Hematopoietic multipotent progenitor cell treated with erythropoietin and hydrocortisone succinate and interleukin-3 and kit ligand, for 4 days (in vitro differentiated cells): ENCODE data around the gene VAMP1.
"Not testable (repeated sequence)": the region's sequence is repeated elsewhere in the genome, so short reads cannot be mapped to it uniquely, and the experiment has no call there.

ENCODE experiments used
- DNase-seq: peaks from one replicate; pipeline ENCODE4 v3.0.0-alpha.2; 2015

Gene VAMP1

DNA sequence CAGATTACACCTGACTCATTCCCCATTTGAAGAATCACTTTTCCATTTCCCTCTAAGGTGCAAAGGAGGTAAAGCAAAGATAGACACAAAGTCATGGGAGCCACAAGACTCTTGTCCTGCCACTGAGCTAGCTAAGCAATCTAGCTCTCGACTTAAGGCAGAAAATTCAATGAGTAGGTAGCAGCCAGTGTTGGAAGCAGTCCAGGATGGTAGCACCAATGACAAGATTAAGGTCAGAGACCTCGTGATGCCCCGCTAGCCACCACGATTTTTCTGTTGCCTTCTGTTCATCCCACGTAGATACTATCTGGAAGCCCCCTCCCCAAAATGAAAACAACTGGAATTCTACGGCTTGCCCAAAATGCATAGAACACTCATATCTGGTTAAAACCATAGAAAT, 1.4 kb downstream of the VAMP1 start:
- DNase-seq, result peak; percentile 25

DNA sequence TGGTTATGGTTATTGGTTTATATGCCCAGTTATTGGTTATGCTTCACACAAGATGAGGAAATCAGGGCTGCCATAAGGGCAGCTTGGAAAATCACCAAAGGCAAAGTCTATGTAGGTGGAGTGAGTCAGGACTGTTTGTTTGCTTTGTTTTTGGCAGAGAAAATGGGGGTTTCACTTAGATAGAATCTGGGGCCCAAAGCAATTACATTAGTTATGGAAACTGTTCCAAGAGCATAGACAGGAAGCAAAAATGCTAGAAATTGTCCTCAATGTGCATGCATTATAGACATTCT, 2.2 kb downstream of the VAMP1 start:
- DNase-seq, result no peak

DNA sequence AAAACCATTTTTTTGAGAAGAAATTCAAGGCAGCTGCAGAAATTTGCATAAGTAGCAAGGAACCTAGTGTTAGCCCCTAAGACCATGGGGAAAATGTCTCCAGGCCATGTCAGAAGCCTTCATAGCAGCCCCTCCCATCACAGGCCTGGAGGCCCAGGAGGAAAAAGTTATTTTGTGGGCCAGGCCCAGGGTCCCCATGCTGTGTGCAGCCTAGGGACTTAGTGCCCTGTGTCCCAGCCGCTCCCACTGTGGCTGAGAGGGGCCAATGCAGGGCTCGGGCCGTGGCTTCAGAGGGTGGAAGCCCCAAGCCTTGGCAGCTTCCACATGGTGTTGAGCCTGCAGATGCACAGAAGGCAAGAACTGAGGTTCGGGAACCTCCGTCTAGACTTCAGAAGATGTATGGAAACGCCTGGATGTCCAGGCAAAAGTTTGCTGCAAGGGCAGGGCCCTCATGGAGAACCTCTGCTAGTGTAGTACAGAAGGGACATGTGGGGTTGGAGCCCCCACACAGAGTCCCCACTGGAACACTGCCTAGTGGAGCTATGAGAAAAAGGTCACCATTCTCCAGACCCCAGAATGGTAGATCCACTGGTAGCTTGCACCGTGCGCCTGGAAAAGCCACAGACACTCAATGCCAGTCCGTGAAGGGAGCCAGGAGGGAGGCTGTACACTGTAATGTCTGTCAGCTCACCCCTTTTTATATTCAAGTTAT, 2.8 kb downstream of the VAMP1 start:
- not testable (repeated sequence) for DNase-seq

DNA sequence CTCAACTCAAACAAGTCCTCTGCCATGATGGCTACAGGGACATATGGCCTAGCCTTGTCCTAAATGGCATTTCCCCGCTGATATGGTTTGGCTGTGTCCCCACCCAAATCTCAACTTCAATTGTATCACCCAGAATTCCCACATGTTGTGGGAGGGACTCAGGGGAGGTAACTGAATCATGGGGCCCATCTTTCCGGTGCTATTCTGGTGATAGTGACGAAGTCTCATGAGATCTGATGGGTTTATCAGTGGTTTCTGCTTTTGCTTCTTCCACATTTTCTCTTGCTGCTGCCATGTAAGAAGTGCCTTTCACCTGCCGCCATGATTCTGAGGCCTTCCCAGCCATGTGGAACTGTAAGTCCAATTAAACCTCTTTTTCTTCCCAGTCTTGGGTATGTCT, 3.7 kb downstream of the VAMP1 start:
- DNase-seq, result not testable (repeated sequence)

DNA sequence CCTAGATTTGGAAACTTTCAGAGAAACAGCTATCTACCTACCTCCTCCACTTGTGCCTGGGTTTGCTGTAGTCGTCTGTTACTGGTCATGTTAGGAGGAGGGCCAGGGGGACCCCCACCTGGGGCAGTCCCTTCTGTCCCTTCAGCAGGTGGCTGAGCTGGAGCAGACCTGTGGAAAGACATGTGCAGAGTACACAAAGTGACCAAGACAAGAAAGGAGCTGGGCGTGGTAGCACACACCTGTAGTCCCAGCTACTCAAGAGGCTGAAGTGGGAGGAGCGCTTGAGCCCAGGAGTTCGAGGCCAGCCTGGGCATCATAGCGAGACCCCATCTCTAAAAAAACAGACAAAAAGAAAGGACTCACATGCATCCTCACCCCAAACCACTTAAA, 4.3 kb downstream of the VAMP1 start:
- DNase-seq, result no peak

DNA sequence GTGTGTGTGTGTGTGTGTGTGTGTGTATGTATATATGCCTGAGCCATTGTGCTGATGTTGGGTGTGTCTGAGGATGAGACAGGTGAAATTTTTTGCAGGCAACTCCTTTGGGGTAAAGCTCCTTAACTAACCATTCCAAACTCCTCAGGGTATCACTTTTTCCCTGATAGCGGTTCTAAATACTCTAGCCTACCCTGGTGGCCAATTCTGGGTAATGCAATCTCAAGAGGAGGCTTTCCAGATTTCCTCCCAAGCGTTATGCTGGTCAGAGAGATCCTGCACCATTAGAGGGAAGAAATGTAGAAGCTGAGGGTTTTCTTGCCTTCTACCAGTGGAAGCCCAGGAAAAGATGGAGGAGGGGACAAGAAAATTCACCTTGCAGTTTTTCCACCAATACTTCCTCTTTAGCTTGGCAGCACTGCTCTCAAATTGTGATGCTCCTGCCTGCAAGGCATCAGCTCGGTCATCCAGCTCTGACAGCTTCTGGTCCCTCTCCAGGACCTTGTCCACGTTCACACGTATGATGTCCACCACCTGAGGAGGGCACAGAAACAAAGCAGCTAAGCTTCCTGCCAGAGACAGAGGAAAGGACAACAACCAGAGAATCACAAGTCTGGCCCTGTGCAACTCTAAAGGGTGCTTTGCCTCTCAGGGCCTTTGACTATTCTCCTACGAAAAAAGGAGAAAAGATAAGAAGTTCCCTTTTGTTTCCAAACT, 4.9 kb downstream of the VAMP1 start:
- DNase-seq, result peak; percentile 85

- DNase-seq, result no peak
Observed at GRCh38 chr12:6464531-6464930, 5.9 kb downstream of the VAMP1 start.

GRCh38 chr12:6463858-6464257, 6.6 kb downstream of the VAMP1 start:
- no peak for DNase-seq

DNA sequence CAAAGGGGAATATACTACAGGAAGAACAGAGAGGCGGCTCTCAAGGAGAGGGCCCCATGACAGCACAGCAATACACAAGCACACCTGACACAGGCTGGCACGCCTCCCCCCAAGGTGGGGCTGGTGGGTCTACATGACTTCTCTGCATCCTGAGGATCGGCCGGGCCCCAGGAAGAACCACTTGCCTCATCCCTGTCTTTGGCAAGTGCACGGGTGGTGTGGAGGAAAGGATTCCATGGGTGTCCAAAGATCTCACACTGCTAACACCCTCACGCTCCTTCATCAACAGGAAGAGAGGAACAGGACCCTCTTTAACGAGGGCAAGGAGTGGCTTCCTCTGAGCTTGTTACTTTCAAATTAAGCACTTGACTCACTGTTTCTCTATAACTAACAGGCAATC, 7.3 kb downstream of the VAMP1 start:
- no peak for DNase-seq

- DNase-seq, result no peak
Observed at GRCh38 chr12:6462234-6462995, 8.1 kb downstream of the VAMP1 start.

DNA sequence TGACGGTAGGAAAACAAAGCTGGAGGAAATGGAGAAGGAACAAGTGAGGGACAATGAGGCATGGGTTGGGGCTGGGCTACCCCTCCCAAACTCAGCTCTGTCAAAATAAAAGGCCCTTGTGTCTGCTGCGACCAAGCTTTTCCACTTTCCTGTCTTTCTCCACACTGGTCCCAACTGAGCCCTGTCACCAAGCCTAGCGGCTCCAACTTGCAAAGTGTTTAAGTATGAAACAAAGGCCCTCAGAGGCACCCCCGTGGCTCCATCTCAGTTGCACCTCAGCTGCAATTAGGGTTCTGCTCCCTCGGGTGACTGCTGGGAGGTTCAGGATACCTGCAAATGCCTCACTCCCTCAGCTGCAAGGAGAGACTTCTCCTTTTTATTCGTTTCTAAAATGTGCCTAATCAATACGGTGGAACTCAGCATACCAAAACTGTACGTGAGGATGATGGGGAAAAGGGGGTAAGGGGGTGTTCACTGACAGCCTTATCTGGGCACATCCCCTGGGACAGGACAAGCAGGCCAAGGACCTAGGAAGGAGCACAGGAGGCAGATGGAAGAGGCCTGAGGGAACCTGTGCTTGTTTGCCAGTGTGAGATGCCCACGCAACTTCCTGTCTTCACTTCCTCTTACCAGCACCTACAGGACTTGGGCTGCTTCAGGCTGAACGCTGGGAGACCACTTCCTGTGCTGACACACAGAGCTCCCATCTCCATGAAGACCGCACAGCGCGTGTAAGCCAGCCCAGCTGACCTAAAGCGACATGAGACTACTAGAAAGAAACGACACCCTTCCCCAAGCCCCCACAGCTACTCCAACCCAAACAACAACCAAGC, 8.9 kb downstream of the VAMP1 start:
- DNase-seq, result peak; percentile 95

DNA sequence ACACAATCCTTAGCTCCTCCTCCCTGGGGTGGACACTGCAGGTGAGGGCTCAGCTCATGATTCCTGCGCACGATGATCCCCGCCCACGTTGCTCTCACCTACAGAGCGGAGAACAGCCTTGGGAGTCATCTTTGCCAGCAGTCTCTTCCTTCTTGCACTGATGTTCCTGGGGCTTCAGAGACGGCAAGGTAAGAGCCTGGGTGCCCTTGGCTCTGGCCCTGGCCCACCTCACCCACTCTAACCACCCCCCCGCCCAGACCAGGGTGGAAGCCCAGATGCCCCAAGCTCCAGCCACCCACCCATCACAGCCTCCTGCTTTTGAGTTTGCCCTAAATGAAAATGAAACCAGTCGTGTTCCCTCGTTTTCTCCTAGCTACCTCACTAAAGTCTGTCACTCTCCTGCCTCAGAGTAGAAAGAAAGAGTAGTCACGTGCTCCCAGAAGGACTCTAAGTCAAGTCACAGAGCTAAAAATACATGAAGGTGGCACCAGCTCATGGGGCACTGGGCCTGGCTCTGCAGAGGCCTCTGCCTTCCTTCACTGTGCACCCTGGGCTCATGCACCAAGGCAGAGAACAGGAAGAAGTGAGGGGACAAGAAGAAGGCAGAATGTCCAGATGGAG, 9.6 kb downstream of the VAMP1 start:
- no peak for DNase-seq

DNA sequence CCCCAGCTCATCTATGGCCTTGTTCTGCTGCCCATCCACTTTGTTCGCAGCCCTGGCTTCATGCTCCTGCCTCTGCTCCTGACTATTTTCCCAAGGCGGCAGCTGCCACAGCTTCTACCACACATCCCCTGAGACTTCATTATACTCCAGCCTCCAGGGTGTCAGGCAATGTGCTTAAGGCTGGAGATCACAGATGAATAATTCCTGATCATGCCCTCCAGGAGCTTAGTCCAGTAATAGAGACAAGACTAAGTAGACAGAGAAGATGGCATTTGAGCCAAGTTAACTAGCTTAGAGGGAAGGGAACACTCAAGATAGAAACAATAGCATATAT, 11.5 kb downstream of the VAMP1 start:
- no peak for DNase-seq

DNA sequence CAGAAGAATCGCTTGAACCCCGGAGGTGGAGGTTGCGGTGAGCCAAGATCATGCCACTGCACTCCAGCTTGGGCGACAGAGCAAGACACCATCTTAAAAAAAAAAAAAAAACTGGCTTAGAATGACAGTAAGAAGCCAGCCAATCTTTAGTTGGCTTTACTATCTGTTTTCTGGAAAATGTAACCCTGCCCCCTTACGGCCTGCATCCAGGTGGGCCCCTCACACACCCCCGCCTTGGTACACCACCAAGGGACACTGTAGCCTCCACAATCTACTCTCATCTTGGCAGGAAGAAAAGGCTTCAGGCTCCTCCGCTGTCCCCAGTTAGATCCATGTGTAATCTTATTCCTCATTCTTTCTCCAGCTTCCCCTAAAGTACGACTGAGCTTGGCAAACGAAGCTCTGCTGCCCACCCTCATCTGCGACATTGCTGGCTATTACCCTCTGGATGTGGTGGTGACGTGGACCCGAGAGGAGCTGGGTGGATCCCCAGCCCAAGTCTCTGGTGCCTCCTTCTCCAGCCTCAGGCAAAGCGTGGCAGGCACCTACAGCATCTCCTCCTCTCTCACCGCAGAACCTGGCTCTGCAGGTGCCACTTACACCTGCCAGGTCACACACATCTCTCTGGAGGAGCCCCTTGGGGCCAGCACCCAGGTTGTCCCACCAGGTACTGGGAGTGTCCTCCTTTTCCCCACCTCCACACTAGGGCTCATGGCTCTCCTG, 12.0 kb downstream of the VAMP1 start:
- DNase-seq, result no peak

- no peak for DNase-seq
Observed at GRCh38 chr12:6457220-6457945, 13.1 kb downstream of the VAMP1 start.

DNA sequence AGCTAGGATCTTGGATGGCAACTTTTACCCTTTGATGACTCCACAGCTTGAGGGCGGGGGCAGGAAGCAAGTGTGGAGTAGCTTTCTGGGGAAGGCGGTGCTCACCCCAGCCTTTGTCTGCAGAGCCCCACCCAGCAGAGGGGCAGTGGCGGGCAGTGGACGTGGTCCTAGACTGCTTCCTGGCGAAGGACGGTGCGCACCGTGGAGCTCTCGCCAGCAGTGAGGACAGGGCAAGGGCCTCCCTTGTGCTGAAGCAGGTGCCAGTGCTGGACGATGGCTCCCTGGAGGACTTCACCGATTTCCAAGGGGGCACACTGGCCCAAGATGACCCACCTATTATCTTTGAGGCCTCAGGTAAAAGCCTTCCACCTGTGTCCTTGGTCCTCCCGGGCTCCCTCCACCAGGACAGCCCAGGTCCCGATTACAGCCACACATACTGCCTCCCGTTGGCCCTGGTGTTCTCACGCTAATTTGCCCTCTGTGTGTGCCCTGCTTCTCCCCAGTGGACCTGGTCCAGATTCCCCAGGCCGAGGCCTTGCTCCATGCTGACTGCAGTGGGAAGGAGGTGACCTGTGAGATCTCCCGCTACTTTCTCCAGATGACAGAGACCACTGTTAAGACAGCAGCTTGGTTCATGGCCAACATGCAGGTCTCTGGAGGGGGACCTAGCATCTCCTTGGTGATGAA, 17.4 kb downstream of the VAMP1 start:
- peak; percentile 58 for DNase-seq

DNA sequence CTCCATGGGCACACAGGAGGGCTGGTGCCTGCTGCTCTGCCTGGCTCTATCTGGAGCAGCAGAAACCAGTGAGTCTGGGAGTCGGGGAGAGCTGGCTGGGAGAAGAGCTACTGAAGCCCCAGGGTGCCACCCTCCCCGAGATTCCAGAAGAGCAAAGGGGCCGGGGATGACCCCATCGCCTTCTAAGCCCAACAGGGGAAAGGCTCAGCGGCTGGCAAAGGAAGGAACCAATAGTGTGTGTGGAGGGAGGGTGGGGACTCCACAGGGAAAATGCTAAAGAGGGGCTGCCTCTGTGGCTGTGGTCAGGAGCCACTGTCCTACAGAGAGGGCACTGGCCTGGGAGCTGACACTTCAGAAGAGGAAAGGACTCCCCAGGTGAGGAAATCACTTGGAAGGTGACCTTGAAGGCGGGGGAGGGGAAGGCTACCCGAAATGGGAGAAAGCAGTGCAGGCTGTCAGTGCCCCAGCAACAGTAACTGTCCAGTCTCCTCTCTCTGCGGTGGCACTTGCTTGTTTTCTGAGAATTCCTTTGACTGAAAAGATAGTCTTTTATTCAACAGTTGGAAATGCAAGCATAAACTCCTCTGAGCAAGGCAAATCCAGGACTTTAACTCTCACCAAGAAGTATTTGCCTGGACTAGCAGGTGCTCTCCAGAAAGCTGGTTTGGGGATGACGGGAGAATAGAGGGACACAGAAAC, 18.1 kb downstream of the VAMP1 start:
- peak; percentile 59 for DNase-seq

GRCh38 chr12:6451348-6452244, 18.9 kb downstream of the VAMP1 start, which contains the start of gene TAPBPL:
TSS of gene TAPBPL (plus strand) at chr12:6452042. CDS start at chr12:6452249, 207 bp downstream.
- DNase-seq, result peak; percentile 85

GRCh38 chr12:6450869-6451347, 19.6 kb downstream of the VAMP1 start:
- DNase-seq, result peak; percentile 50
